Right atrium auricular region (tissue), 2 donors: Measurements from ENCODE around the gene CTSS. TPM values are rescaled to one million over a fixed set of nuclear protein-coding genes. Genes with fewer than 3 reads are reported as not detected.
"Not testable (repeated sequence)": the region's sequence is repeated elsewhere in the genome, so short reads cannot be mapped to it uniquely, and the experiment has no call there.

Experiments used
- DNase-seq: peaks from one replicate; pipeline ENCODE4 v3.0.0-alpha.2; 2019; ENCODE audit warnings: low spot score
- H3K27ac ChIP-seq, 2 donors: fragments of 200-600 bp; sonication (generic); 1 replicate in 1 of 2; 2 replicates in 1 of 2; pipeline ENCODE4 v1.5.1; 2016 to 2019
- H3K27me3 ChIP-seq, 2 donors: fragments of 200-600 bp; sonication (generic); one replicate each; pipeline versions ENCODE4 v1.5.1 to v1.6.0; 2017 to 2019
- H3K36me3 ChIP-seq: fragments of 200-600 bp; sonication (generic); one replicate; pipeline ENCODE4 v1.5.1; 2016
- H3K4me1 ChIP-seq, 2 donors: fragments of 200-600 bp; sonication (generic); one replicate each; pipeline versions ENCODE4 v1.5.1 to v1.6.0; 2017 to 2019
- H3K4me3 ChIP-seq, 2 donors: fragments of 200-600 bp; sonication (generic); 1 replicate in 1 of 2; 2 replicates in 1 of 2; pipeline ENCODE4 v1.5.1; 2017 to 2019; ENCODE audit warnings: mild to moderate bottlenecking in 1 of 2, moderate library complexity in 1 of 2
- H3K9me3 ChIP-seq, 2 donors: fragments of 200-600 bp; sonication (generic); one replicate each; pipeline ENCODE4 v1.5.1; 2019
- total RNA-seq, 2 donors: library from RNA; depleted of rRNA; stranded (reverse); fragments of >200 nt; gene quantifications; one replicate each; pipeline ENCODE4 v1.1.0, GENCODE V29; 2016
- TF ChIP-seq, protein P1 (sequence below), 2 donors: fragments of 200-600 bp; sonication (generic); IDR thresholded peaks; one replicate each; pipeline ENCODE4 v1.5.1; 2019; ENCODE audit warnings: antibody characterized with exemption in 2 of 2

The CTSS gene
- total RNA-seq, 2 donors from 2014 or later: 7.3 to 33.2 TPM

DNA sequence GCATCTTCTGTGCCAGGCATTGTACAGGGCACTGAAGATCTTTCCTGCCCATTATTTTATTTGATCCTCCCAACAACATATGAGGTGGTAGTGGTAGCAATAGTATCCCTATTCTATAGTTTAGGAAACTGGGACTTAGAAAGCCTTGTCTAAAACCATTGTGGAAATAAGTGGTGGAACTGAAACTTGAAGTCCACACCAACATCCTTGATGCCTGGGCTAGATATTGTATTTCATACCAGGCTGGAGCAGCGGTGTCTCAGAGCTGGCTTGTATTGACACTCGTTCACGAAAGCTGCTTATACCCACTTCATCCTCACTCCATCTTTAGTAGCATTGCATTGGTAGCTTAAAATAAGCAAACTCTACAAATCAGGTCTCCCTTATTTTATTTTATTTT lies 9.7 kb upstream of the CTSS start:
- no peak for DNase-seq
- Histone ChIP-seq H3K9me3 (no peaks in the 10 kb centered on the region), H3K27me3 (no peaks in the 10 kb centered on the region), H3K27ac (no peak overlapping the region), H3K36me3 (no peaks in the 10 kb centered on the region), H3K4me3 (no peak overlapping the region), H3K4me1 (no peaks in the 10 kb centered on the region)
- TF ChIP-seq, protein P1, sequence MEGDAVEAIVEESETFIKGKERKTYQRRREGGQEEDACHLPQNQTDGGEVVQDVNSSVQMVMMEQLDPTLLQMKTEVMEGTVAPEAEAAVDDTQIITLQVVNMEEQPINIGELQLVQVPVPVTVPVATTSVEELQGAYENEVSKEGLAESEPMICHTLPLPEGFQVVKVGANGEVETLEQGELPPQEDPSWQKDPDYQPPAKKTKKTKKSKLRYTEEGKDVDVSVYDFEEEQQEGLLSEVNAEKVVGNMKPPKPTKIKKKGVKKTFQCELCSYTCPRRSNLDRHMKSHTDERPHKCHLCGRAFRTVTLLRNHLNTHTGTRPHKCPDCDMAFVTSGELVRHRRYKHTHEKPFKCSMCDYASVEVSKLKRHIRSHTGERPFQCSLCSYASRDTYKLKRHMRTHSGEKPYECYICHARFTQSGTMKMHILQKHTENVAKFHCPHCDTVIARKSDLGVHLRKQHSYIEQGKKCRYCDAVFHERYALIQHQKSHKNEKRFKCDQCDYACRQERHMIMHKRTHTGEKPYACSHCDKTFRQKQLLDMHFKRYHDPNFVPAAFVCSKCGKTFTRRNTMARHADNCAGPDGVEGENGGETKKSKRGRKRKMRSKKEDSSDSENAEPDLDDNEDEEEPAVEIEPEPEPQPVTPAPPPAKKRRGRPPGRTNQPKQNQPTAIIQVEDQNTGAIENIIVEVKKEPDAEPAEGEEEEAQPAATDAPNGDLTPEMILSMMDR (IDR thresholded peaks at IDR 0.05): no peak

DNA sequence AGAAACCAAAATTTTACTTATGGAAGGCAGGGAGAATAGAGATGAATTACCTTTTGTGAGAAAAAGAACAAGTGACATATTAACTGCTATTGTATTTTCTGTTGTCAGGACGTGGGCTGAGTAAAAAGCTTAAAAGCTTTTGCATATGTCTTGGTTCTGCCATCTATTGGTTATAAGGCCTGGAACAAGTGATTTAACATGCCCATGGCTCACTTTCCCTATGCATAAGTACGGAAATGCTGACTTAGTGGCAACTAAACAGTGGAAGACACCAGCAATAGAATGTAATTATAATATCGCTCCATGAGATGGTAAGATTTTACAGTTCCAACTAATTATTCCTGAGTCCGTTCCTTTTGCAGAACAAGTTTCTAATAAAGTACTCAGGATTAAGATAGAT lies 6.7 kb upstream of the CTSS start:
- no peak for DNase-seq
- Histone ChIP-seq H3K27me3 (no peaks in the 10 kb centered on the region), H3K36me3 (no peaks in the 10 kb centered on the region), H3K4me3 (no peak overlapping the region), H3K27ac (no peak overlapping the region), H3K9me3 (no peaks in the 10 kb centered on the region), H3K4me1 (no peaks in the 10 kb centered on the region)
- TF ChIP-seq, protein P1 (IDR thresholded peaks at IDR 0.05): no peak

DNA sequence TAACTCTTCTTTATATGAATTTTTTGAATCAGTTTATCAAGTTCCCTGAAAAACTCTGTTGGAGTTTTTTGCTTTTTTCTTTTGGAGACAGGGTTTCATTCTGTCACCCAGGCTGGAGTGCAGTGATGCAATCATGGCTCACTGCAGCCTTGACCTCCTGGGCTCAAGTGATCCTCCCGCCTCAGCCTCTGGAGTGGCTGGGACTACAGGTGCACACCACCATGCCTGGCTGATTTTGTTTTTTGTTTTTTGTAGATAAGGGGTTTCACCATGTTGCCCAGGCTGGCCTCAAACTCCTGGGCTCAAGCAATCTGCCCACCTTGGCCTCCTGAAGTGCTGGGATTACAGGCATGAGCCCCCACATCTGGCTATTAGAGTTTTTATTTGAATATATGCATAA lies 2.1 kb upstream of the CTSS start:
- H3K4me1 ChIP-seq, H3K9me3 ChIP-seq, DNase-seq, H3K36me3 ChIP-seq, H3K27me3 ChIP-seq, H3K4me3 ChIP-seq, H3K27ac ChIP-seq: not testable (repeated sequence)

DNA sequence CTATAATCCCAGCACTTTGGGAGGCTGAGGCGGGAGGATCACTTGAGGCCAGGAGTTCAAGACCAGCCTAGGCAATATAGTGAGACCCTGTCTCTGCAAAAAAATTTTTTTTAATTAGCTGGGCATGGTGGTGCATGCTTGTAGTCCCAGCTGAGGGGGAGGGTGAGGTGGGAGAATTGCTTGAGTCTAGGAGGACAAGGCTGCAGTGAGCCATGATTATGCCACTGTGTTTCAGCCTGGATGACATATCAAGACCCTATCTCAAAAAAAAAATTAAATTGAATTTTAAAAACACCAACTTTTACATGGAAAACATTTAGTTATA lies 361 bp upstream of the CTSS start:
- not testable (repeated sequence) for DNase-seq, H3K4me1 ChIP-seq, H3K27me3 ChIP-seq, H3K27ac ChIP-seq, H3K36me3 ChIP-seq, H3K9me3 ChIP-seq, H3K4me3 ChIP-seq

GRCh38 chr1:150764617-150765101 lies 919 bp downstream of the CTSS start:
- H3K9me3 ChIP-seq: no peaks in the 10 kb centered on the region
- DNase-seq: no peak
- H3K36me3 ChIP-seq: no peaks in the 10 kb centered on the region
- H3K4me1 ChIP-seq: no peaks in the 10 kb centered on the region
- H3K27me3 ChIP-seq: no peaks in the 10 kb centered on the region
- H3K4me3 ChIP-seq: peak overlapping the region; percentile 24 to 35
- H3K27ac ChIP-seq: no peak overlapping the region
- TF ChIP-seq, protein P1 (IDR thresholded peaks at IDR 0.05): no peak

- H3K27me3 ChIP-seq: no peaks in the 10 kb centered on the region
- H3K27ac ChIP-seq: no peak overlapping the region
- no peak overlapping the region for H3K4me3 ChIP-seq
- H3K9me3 ChIP-seq: no peaks in the 10 kb centered on the region
- H3K36me3 ChIP-seq: no peaks in the 10 kb centered on the region
- TF ChIP-seq, protein P1 (IDR thresholded peaks at IDR 0.05): no peak
- H3K4me1 ChIP-seq: no peaks in the 10 kb centered on the region
- DNase-seq: no peak
Measured at GRCh38 chr1:150763018-150763417, 2.6 kb downstream of the CTSS start.

- TF ChIP-seq, protein P1 (IDR thresholded peaks at IDR 0.05): no peak
- no peaks in the 10 kb centered on the region for H3K4me1 ChIP-seq
- DNase-seq: no peak
- no peaks in the 10 kb centered on the region for H3K27me3 ChIP-seq
- no peak overlapping the region for H3K4me3 ChIP-seq
- H3K27ac ChIP-seq: no peak overlapping the region
- H3K36me3 ChIP-seq: no peaks in the 10 kb centered on the region
- H3K9me3 ChIP-seq: no peaks in the 10 kb centered on the region
Measured at GRCh38 chr1:150762552-150762951, 3.0 kb downstream of the CTSS start.
